HG02763 (cell line): Measurements from ENCODE around the gene MT1B.
A peak's percentile ranks its signal among the peaks of the same experiment; 100 is the strongest.
"Not testable (repeated sequence)": the region's sequence is repeated elsewhere in the genome, so short reads cannot be mapped to it uniquely, and the experiment has no call there.

Experiments
- ATAC-seq: cut with Tn5 transposase; IDR thresholded peaks from one replicate; pipeline ENCODE4 v1.9.1; 2021; ENCODE audit warnings: mild to moderate bottlenecking, moderate library complexity; ENCODE audit not compliant: unreplicated experiment

The MT1B gene

GRCh38 chr16:56665286-56666261 is 13.9 kb downstream of the MT1B start:
- ATAC-seq, result not testable (repeated sequence)

- ATAC-seq, result no peak
Measured at GRCh38 chr16:56667581-56668571, 16.2 kb downstream of the MT1B start, which contains the start of gene MT1G. Gene MT1G (minus strand): TSS chr16:56668065. CDS start chr16:56667993, 72 bp downstream.

- no peak for ATAC-seq
Measured at GRCh38 chr16:56669005-56669839, 17.5 kb downstream of the MT1B start, which contains the start of gene MT1H. Gene MT1H (plus strand): TSS chr16:56669814. CDS start chr16:56669885, 71 bp downstream.

GRCh38 chr16:56669840-56670619 is 18.3 kb downstream of the MT1B start:
- no peak for ATAC-seq

- ATAC-seq, result no peak
Measured at GRCh38 chr16:56670620-56670934, 18.9 kb downstream of the MT1B start.

- ATAC-seq, result not testable (repeated sequence)
Measured at GRCh38 chr16:56671691-56672090, 20.0 kb downstream of the MT1B start.

- not testable (repeated sequence) for ATAC-seq
Measured at GRCh38 chr16:56672171-56672570, 20.5 kb downstream of the MT1B start.

- no peak for ATAC-seq
Measured at GRCh38 chr16:56672761-56673536, 21.3 kb downstream of the MT1B start.

- ATAC-seq, result no peak
Measured at GRCh38 chr16:56673921-56674320, 22.2 kb downstream of the MT1B start.

- not testable (repeated sequence) for ATAC-seq
Measured at GRCh38 chr16:56674570-56674969, 22.9 kb downstream of the MT1B start.

- no peak for ATAC-seq
Measured at GRCh38 chr16:56675685-56676210, 24.1 kb downstream of the MT1B start.

- no peak for ATAC-seq
Measured at GRCh38 chr16:56677474-56677873, 25.8 kb downstream of the MT1B start.

- no peak for ATAC-seq
Measured at GRCh38 chr16:56679078-56679730, 27.5 kb downstream of the MT1B start.

GRCh38 chr16:56679818-56680217 is 28.1 kb downstream of the MT1B start:
- ATAC-seq, result no peak

GRCh38 chr16:56681939-56682702 is 30.4 kb downstream of the MT1B start, which contains the start of gene MT1X:
Gene MT1X (plus strand): TSS chr16:56682470. CDS start chr16:56682541, 71 bp downstream.
- ATAC-seq, result peak; percentile 97

GRCh38 chr16:56682703-56683397 is 31.2 kb downstream of the MT1B start:
- ATAC-seq, result no peak
